DMS79 treated with DMSO at 0.1 percent for 48 hours (cell line): ENCODE measurements around the gene IFIT2.
"Not testable (repeated sequence)": the region's sequence is repeated elsewhere in the genome, so short reads cannot be mapped to it uniquely, and the experiment has no call there.

Experiments
- DNase-seq: peaks from one replicate; lab custom pipeline; 2025; lab: John Stamatoyannopoulos, UW

The IFIT2 gene

DNA sequence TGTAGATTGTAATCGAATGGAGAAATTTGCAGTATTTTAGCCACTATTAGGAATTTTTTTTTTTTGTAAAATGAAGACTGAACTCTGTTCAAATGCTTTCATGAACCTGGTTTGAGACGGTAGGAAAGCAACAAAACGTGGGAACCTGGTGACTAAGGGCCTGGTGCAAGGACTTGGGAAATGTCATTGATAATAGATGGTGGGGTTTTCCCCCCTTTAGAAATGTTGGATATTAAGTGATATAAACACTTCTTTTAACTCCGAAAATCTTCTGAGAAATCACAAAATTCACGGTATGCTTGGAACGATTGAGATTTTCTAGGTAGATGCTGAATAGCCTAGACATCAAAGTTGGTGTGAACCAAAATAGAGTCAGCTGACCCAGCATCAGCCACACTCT lies 6.4 kb downstream of the IFIT2 start:
- no peak for DNase-seq

GRCh38 chr10:89308736-89309135 lies 6.9 kb downstream of the IFIT2 start:
- DNase-seq, result no peak

- no peak for DNase-seq
Measured at GRCh38 chr10:89309156-89310055, 7.6 kb downstream of the IFIT2 start.

DNA sequence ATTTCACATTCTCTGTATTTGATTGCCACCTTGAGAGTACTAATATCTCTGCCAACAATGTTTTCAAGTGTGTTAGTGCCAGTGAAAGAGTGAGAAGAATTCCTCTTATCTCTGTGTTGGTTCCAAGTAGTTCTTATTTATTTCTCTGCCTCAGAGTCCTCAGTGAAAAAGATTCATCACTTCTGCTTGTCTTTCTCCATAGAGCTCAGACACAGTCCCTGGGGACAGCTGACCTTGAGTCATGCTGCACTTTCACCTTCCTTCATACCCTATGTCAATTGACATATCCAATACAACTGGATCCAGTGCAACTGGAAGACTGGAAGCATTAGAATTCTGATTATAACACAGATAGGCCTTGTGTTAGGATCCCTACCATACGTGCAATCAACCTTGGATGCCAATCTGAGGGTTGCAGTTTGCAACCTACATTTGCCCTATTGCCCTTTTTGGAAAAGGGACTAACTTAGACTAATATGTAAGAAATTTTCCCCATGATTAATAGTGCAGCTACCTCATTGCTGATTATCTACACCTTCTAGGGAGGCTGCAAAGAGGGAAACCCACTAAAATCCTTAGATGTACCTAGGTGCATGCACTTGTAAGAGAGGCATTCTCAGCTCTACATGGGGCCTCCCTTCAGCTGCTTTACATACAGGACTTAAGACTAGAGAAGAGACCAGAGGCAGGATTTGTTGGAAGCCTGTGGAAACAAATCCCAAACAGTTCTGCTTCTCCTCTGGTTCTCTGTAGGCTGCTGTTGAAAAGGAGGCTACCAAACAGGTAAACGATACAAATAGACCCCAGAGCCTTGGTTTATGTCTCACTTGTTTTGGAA lies 8.4 kb downstream of the IFIT2 start:
- no peak for DNase-seq

GRCh38 chr10:89312973-89313372 lies 11.1 kb downstream of the IFIT2 start:
- DNase-seq, result no peak

- DNase-seq, result no peak
Measured at GRCh38 chr10:89314676-89315075, 12.8 kb downstream of the IFIT2 start.

DNA sequence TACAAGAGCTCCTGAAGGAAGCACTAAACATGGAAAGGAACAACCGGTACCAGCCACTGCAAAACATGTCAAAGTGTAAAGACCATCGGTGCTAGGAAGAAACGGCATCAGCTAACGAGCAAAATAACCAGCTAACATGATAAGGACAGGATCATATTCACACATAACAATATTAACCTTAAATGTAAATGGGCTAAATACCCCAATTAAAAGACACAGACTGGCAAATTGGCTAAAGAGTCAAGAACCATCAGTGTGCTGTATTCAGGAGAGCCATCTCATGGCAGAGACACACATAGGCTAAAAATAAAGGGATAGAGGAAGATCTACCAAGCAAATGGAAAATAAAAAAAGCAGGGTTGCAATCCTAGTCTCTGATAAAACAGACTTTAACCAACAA lies 16.2 kb downstream of the IFIT2 start:
- DNase-seq, result not testable (repeated sequence)

- DNase-seq, result not testable (repeated sequence)
Measured at GRCh38 chr10:89325081-89325480, 23.2 kb downstream of the IFIT2 start.

GRCh38 chr10:89325856-89326255 lies 24.0 kb downstream of the IFIT2 start:
- DNase-seq, result not testable (repeated sequence)

DNA sequence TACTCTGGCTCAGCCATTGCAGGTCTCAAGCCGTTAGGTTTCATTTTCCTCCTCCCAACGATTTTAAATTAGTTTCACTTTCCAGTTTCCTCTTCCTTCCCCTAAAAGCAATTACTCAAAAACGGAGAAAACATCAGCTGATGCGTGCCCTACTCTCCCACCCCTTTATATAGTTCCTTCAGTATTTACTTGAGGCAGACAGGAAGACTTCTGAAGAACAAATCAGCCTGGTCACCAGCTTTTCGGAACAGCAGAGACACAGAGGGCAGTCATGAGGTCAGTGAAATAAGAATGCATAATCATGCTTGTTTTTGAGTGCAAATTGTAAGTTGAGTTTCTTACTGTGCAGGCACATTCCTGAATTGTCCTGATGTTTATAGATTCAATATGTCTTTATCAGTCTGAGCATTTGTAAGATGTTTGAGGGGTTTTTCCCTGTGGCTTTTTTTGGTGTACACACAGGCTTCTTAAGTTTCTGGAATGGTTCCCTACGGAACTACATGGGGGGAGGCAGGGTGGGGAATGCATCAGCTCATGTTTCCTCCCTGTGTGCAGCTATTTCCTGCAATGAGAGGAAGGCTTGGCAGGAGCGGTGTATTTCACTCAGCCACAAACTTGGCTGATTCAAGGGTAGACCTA lies 26.1 kb downstream of the IFIT2 start, which contains the start of gene IFIT3:
IFIT3 (plus strand) TSS at position 195 of the 639 bp plus-strand sequence; CDS start at position 272, 77 bp downstream.
- peak; percentile 21 for DNase-seq

GRCh38 chr10:89329151-89329550 lies 27.3 kb downstream of the IFIT2 start:
- DNase-seq, result no peak

DNA sequence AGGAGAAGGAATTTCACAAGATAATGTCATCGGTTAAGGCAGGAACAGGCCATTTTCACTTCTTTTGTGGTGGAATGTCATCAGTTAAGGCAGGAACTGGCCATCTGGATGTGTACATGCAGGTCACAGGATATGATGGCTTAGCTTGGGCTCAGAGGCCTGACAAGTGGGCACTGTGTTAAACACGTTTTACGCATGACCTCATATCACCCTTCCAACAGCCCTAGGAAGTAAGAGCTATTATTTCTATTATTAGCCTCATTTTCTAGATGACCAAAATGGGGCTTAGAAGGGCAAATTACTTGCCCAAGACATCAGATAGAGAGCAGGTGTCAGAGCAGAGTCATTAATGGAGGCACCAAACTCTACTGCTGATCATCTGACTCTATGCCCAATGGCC lies 28.2 kb downstream of the IFIT2 start:
- DNase-seq, result not testable (repeated sequence)

GRCh38 chr10:89330537-89331212 lies 28.8 kb downstream of the IFIT2 start:
- DNase-seq, result no peak

GRCh38 chr10:89331487-89332122 lies 29.8 kb downstream of the IFIT2 start:
- not testable (repeated sequence) for DNase-seq

GRCh38 chr10:89332123-89332633 lies 30.3 kb downstream of the IFIT2 start:
- peak; percentile 38 for DNase-seq

DNA sequence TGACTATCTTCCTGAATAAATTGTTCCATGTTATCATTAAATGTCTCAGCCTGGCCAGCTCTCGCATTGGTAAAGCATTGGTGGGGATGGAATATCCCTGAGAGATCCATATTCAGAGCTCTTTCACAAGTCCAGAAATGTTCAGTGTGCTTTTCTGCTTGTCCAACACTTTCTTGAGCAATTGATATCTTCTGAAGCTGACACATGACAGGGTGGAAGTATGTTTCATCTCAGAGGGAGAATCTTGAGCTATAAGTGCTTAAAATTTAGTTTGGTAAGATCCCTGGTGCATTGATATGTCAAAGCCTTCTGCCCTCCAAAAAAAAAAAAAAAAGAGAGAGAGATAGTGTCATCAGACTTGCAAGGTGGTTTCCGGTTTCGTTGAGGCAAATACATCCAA lies 33.4 kb downstream of the IFIT2 start:
- DNase-seq, result no peak

DNA sequence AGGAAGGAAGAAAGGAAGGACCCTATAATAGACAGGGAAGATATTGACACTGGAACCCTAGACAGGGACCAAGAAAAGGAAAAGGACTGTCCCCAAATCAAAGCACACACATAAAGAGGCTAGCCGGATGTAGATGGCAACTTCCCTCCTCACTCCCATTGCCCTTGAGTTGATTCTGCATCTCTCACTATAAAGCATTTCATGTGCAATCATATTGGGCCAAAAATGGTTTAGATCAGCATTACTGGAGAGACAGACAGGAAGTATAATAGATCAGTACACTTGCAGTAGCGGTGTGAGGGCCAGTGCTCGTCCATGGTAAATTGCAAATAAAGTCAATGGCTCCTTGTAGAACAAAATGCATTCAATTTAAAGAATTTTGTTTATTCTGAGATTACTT lies 34.4 kb downstream of the IFIT2 start:
- no peak for DNase-seq

DNA sequence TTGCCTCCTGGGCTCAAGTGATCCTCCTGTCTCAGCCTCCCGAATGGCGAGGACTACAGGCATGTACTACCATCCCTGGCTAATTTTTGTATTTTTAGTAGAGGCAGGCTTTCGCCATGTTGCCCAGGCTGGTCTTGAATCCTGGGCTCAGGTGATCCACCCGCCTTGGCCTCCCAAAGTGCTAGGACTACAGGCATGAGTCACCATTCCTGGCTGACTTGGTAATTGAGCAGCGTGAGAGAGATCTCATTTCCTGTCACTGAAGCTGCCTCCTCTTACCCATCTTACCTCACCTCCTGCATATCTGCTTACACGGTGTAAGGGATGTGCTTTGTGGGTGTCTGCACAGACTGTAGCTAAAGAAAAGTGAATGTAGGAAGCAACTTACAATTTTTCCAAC lies 35.6 kb downstream of the IFIT2 start:
- DNase-seq, result no peak

DNA sequence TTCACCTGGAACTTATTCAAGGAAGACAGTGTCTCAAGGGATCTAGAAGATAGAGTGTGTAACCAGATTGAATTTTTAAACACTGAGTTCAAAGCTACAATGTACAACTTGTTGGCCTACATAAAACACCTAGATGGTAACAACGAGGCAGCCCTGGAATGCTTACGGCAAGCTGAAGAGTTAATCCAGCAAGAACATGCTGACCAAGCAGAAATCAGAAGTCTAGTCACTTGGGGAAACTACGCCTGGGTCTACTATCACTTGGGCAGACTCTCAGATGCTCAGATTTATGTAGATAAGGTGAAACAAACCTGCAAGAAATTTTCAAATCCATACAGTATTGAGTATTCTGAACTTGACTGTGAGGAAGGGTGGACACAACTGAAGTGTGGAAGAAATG lies 36.9 kb downstream of the IFIT2 start:
- DNase-seq, result no peak

DNA sequence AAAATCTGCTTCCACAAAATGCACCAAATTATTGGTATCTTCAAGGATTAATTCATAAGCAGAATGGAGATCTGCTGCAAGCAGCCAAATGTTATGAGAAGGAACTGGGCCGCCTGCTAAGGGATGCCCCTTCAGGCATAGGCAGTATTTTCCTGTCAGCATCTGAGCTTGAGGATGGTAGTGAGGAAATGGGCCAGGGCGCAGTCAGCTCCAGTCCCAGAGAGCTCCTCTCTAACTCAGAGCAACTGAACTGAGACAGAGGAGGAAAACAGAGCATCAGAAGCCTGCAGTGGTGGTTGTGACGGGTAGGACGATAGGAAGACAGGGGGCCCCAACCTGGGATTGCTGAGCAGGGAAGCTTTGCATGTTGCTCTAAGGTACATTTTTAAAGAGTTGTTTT lies 38.0 kb downstream of the IFIT2 start:
- DNase-seq, result no peak

- no peak for DNase-seq
Measured at GRCh38 chr10:89341649-89342048, 39.8 kb downstream of the IFIT2 start.
